NOMO-1 (cell line): ENCODE results near the gene FANCC.
"Not testable (repeated sequence)": the region's sequence is repeated elsewhere in the genome, so short reads cannot be mapped to it uniquely, and the experiment has no call there.

Experiments
- DNase-seq, 2 experiments: peaks; one replicate each; lab custom pipeline; 2025; ENCODE audit not compliant: unreplicated experiment in 2 of 2; lab: John Stamatoyannopoulos, UW

FANCC gene

GRCh38 chr9:95242613-95243012, 74.9 kb downstream of the FANCC start:
- DNase-seq, result no peak

DNA sequence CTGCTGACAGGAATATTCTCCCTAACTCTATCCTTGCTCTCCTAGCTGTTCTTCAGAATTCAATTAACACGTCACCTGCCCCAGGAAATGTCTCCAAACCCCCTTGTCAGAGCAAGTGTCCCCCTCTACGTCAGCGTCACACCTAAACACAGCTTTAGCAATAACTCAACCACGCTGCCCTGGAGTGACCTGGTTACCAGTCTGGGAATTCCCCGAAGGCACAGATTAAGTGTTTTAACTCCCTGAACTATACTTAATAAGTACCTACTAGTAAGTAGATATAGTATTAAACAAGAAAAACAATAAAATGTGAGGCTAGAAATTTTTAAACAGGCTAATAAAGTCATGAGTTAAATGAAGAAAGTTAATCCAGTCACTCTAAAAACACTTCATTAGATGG, 78.4 kb downstream of the FANCC start:
- no peak for DNase-seq

GRCh38 chr9:95237336-95237735, 80.2 kb downstream of the FANCC start:
- no peak for DNase-seq

DNA sequence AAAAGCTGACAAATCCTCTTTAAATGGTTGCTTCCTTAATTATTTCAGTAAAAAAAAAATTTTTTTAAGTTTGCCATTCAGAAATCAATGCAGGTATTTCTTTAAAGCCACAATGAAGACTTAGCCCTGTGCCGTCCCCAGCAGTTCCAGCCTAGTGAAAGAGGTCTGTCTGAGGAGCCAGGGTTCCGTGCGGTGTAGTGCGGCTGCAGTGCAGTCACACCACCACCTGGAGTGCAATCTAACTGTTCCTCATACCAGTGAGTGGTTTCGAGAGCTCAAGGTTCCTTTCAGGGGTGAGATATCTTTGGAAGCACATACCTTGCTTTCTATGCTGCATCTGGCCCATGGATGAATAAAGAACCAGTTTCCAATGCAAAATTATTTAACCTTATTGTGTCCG, 87.5 kb downstream of the FANCC start:
- no peak for DNase-seq

DNA sequence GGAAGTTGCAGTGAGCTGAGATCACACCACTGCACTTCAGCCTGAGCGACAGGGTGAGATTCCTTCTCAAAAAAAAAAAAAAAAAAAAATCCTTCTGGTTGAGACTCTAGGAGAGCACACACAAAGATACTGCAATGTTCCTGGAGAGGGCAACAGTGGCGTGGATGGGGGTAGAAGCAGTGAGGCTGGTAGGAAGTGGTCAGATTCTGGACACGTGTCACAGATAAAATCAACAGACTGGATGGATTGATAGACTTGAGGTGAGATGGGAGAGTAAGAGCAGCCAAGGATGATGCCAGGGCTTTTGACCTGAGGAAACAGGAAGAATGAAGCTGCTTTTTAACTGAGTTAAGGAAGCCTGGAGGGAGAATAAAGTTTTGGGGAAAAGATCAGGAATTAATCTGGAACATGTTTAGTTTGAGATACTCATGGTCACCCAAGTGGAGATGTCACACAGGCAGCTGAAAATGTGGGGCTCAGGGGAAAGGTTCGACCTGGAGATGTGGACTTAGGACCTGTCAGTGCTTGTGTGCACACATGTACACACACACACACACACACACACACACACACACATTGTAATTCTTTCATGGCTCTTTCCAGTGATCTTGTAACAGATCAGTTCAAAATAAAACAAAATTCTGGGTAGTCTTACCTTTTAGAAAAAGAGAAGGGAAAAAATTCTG, 88.1 kb downstream of the FANCC start:
- DNase-seq, result no peak

DNA sequence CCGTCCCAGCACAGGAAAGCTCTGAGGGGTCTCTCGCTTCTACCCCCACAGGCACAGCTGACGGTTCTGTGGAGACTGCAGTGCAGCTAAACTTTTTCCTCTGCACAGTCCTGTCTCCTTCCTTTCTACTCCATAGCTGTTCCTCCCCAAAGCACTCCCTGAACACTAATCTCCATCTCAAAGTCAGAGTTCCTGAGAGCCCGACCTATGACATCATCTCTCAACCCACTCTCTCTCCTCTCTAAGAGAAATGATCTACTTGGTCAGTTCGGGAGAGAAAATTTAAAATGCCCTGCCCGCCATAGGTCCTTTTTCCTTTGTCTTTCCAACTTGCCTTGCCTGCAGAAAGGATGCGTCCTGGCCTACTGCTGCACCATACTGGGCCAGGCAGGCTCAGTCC, 90.6 kb downstream of the FANCC start:
- no peak for DNase-seq

GRCh38 chr9:95225726-95226106, 91.8 kb downstream of the FANCC start:
- DNase-seq, result no peak

DNA sequence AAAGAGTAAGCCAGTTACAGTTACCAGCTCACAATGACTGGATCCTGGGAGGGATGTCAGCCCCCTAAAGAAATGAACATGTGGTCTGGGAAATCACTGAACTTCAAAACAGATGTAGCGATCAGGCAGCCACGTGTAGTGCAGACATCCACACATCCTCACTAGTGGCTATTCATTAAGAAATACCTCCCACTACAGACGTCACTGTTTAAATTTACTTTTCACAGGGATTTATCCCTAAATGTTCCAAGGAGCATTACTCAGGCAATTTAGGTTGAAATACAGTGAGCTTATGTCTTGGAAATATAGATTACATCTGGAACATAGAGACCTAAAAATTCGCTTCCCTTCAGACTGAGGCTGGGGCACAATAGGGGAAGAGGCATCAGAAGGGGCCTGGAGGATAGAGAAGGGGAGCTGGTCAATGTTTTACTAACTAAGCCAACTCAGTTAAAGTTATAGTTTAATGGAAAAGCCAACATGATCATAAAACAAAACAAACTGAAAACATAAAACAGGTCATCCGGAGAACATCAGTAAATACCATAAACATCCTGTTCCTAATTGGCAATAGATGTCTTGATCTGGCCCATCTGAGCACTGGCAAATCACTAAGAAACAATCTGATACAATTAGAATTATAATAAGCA, 92.3 kb downstream of the FANCC start:
- DNase-seq, result no peak

- DNase-seq, result peak in 1 of 2 experiments; percentile 17
Measured at GRCh38 chr9:95224376-95225019, 93.0 kb downstream of the FANCC start.

- not testable (repeated sequence) for DNase-seq
Measured at GRCh38 chr9:95220352-95220751, 97.2 kb downstream of the FANCC start.

- DNase-seq, result no peak
Measured at GRCh38 chr9:95218773-95219172, 98.7 kb downstream of the FANCC start.

DNA sequence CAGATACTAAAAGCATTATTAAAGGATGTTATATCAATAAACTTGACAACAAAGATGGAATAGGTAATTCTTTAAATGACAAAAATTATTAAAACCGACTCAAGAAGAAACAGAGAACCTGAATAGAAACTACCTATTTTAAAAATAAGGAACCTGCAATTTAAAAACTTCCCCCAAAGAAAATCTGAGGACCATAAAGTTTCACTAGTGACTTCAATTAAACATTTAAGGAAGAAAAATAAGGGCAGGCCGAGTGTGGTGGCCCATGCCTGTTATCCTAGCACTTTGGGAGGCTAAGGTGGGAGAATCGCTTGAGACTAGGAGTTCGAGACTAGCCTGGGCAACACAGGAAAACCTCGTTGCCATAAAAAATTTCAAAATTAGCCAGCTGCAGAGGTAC, 99.6 kb downstream of the FANCC start:
- peak; percentile 27 to 76 for DNase-seq

- DNase-seq, result no peak
Measured at GRCh38 chr9:95215336-95215898, 102.1 kb downstream of the FANCC start.

GRCh38 chr9:95213117-95213516, 104.4 kb downstream of the FANCC start:
- DNase-seq, result peak; percentile 35 to 71

DNA sequence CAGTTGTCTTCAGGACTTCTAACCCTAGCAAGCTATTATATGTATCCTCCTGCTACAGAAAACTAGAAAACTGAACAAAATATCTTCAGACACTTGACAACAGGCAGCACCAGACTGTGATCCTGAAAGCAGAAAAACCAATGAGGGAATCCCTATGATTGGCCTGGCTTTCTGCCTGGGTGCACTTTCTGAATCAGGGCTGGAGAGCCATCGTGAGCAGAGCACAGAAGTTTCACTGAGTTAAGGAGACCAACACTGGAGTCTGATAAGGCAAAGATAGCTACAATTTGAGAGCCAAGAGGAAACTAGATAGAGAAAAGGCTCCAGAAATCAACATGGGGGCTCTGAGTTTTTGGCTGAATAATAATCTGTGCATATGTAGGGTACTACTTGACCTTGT, 106.5 kb downstream of the FANCC start:
- DNase-seq, result no peak

DNA sequence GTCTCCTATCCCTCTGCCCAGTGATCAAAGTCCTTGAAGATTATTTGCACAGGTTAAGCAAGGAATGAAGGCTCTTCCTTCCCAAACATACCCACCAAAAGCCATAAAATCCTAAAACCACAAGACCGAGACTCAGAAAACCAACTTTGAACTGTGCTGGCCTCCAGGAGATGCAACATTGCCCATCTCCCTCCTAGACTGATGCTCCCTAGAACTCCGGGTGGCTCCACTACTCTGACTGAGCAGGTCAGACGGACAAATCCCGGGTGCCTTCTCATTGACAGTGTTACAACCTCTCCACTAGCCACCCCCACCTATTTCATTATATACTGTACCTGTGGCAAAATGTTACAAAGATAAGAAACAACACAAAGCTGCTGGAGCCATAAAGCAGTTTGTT, 110.1 kb downstream of the FANCC start:
- DNase-seq, result no peak

- DNase-seq, result no peak
Measured at GRCh38 chr9:95206143-95206542, 111.4 kb downstream of the FANCC start.

GRCh38 chr9:95204710-95205109, 112.8 kb downstream of the FANCC start:
- DNase-seq, result no peak

- no peak for DNase-seq
Measured at GRCh38 chr9:95204310-95204709, 113.2 kb downstream of the FANCC start.

DNA sequence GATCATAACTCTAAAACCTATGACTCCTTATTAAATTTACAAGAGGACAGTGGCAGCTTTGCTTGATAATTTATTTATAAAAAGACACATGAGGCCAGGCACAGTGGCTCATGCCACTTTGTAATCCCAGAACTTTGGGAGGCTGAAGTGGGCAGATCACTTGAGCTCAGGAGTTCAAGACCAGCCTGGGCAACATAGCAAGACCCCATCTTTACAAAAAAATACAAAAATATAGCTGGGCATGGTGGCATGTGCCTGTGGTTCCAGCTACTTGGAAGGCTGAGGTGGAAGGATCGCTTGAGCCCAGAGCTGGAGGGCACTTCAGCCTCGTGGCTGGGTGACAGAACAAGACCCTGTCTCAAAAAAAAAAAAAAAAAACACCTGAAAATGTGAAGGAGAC, 114.5 kb downstream of the FANCC start:
- not testable (repeated sequence) for DNase-seq

GRCh38 chr9:95202076-95202681, 115.3 kb downstream of the FANCC start:
- DNase-seq, result no peak
